Transverse colon (tissue), 4 donors: ENCODE data around the gene STK4.

Source experiments
- CTCF ChIP-seq, 5 experiments: fragments of 200-600 bp in 3 of 5; fragments of 450-650 bp in 2 of 5; sonication (generic) in 3 of 5; IDR thresholded peaks; 1 replicate in 2 of 5; 2 replicates in 3 of 5; pipeline ENCODE4 v1.5.1; 2016 to 2017; ENCODE audit warnings: antibody characterized with exemption in 5 of 5, inconsistent platforms in 3 of 5, mild to moderate bottlenecking in 2 of 5, moderate library complexity in 1 of 5
- POLR2A ChIP-seq: fragments of 450-650 bp; IDR thresholded peaks from one replicate; pipeline ENCODE4 v1.6.1; 2016; ENCODE audit warnings: antibody characterized with exemption, mild to moderate bottlenecking, moderate library complexity
- POLR2AphosphoS5 ChIP-seq, 3 donors: sonication (generic); formaldehyde crosslinking; IDR thresholded peaks; one replicate each; pipeline ENCODE4 v1.6.1; 2016; ENCODE audit warnings: antibody characterized with exemption in 3 of 3

- TF ChIP-seq CTCF (IDR thresholded peaks at IDR 0.05) (peak in 3 of 5 experiments; percentile 20 to 36 (median 26)), POLR2AphosphoS5 (IDR thresholded peaks at IDR 0.05) (no peak), POLR2A (no peak)
Observed at GRCh38 chr20:45097485-45098102, 131.3 kb downstream of the STK4 start.
